Progenitor cell of endocrine pancreas (in vitro differentiated cells): ENCODE results near the gene MVB12B. TPM values are rescaled to one million over a fixed set of nuclear protein-coding genes. Genes with fewer than 3 reads are reported as not detected.

Experiments
- DNase-seq: peaks from one replicate; pipeline ENCODE4 v3.0.0; 2021; ENCODE audit warnings: low spot score; ENCODE audit not compliant: unreplicated experiment
- H3K27ac Mint-ChIP-seq: 2 replicates; pipeline ENCODE4 v1.8.0; 2021; ENCODE audit warnings: mild to moderate bottlenecking, moderate library complexity, mixed read lengths
- H3K27me3 Mint-ChIP-seq: 2 replicates; pipeline ENCODE4 v1.8.0; 2021; ENCODE audit warnings: mixed read lengths
- H3K36me3 Mint-ChIP-seq: 2 replicates; pipeline ENCODE4 v1.8.0; 2022; ENCODE audit warnings: mixed read lengths; ENCODE audit not compliant: insufficient read depth
- H3K4me1 Mint-ChIP-seq: 2 replicates; pipeline ENCODE4 v1.8.0; 2021; ENCODE audit warnings: low read depth, mixed read lengths
- H3K4me3 Mint-ChIP-seq: 2 replicates; pipeline ENCODE4 v1.8.0; 2021; ENCODE audit warnings: low read depth, mild to moderate bottlenecking, moderate library complexity, mixed read lengths
- H3K9me3 Mint-ChIP-seq: 2 replicates; pipeline ENCODE4 v1.8.0; 2021; ENCODE audit warnings: low read depth, mixed read lengths
- total RNA-seq: library from RNA; stranded (reverse); gene quantifications from 2 replicates; pipeline ENCODE4 v1.2.1, GENCODE V29; 2021
- TF ChIP-seq, protein P1 (sequence below): fragments of 200-600 bp; sonication (generic); IDR thresholded peaks from one replicate; pipeline ENCODE4 v1.5.0; 2021; ENCODE audit warnings: antibody characterized with exemption, mild to moderate bottlenecking; ENCODE audit not compliant: unreplicated experiment

MVB12B gene
- total RNA-seq, 1 donor from 2014 or later = 34.6 TPM

DNA sequence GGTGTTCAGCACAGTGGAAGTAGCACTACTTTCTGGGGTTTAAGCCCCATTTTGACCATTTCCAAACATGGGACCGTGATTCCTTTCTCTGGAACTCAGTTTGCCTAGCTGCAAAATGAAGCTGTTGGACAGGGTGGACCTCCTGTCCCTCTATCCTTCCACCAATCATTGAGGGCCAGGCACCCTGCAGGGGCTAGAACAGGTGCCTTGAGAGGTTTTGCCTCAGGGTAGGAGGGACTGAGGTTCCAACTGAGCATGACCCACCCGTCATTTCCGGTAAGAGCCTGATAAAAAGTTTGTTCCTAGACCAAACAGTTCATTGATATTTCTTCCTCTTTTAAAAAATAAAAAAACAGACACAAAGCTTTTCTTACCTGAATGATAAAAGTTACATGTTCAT lies 116.5 kb downstream of the MVB12B start:
- Mint-ChIP-seq H3K9me3 (no peaks in the 10 kb centered on the region), H3K27me3 (no peaks in the 10 kb centered on the region), H3K4me1 (no peaks in the 10 kb centered on the region), H3K27ac (no peak overlapping the region), H3K36me3 (peaks cover 6% of the 10 kb centered on the region), H3K4me3 (no peak overlapping the region)
- no peak for DNase-seq
- TF ChIP-seq, protein P1, sequence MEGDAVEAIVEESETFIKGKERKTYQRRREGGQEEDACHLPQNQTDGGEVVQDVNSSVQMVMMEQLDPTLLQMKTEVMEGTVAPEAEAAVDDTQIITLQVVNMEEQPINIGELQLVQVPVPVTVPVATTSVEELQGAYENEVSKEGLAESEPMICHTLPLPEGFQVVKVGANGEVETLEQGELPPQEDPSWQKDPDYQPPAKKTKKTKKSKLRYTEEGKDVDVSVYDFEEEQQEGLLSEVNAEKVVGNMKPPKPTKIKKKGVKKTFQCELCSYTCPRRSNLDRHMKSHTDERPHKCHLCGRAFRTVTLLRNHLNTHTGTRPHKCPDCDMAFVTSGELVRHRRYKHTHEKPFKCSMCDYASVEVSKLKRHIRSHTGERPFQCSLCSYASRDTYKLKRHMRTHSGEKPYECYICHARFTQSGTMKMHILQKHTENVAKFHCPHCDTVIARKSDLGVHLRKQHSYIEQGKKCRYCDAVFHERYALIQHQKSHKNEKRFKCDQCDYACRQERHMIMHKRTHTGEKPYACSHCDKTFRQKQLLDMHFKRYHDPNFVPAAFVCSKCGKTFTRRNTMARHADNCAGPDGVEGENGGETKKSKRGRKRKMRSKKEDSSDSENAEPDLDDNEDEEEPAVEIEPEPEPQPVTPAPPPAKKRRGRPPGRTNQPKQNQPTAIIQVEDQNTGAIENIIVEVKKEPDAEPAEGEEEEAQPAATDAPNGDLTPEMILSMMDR = no peak

DNA sequence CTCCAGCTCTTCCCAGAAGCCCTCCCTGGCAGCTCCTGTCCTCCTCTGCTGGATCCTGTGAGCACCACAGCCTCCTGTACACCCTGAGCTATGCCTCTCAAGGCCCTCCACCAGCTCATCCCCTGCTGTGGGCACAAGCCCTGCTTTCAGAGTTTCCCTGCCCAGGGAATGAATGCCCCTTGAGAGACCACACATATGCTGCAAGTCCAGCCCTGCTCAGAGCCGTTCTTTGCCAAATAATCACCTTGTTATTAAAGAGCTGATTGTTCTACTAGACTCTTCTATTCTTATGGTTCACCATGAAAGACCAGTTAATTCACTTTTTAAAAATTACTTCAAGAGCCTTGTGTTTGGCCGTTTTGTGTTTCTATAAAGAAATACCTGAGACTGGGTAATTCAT lies 121.5 kb downstream of the MVB12B start:
- TF ChIP-seq, protein P1 = no peak
- DNase-seq = no peak
- no peaks in the 10 kb centered on the region for H3K9me3 Mint-ChIP-seq
- no peaks in the 10 kb centered on the region for H3K27me3 Mint-ChIP-seq
- H3K4me1 Mint-ChIP-seq = peaks cover 6% of the 10 kb centered on the region
- no peak overlapping the region for H3K4me3 Mint-ChIP-seq
- peaks cover 8% of the 10 kb centered on the region for H3K36me3 Mint-ChIP-seq
- no peak overlapping the region for H3K27ac Mint-ChIP-seq

DNA sequence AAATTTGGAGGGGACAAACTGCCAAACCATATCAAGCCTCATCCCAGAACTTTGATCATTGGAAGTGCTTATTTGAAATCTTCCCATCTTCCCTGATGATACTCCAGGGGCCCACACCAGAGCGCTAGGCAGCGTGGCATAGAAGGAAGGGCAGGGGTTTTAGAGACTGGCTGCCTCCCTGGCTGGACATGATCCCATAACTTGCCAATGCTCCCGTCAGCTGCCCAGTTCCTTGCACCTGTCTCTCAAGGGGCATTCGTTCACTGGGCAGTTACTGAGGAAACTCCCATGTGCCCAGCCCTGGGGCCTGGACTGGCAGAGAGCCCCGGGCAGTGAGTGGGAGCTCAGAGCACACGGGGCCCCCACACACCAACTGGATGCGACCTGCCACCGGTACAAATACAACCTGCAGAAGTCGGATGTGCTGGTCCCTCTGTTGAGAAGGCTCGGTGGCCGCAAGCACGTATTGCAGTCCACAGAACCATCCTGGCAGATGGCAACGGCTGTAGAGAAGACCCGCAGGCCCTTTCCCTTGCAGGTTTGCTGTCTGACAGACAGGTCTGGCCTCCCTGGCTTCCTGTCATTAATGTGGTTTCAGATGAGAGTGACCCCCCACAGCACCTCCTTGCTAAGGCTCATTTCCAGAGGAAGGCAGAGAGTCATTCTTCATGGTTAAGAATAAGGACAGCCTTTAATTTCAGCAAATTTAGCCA lies 122.4 kb downstream of the MVB12B start:
- DNase-seq = no peak
- no peaks in the 10 kb centered on the region for H3K9me3 Mint-ChIP-seq
- H3K27me3 Mint-ChIP-seq = no peaks in the 10 kb centered on the region
- no peak overlapping the region for H3K27ac Mint-ChIP-seq
- peaks cover 6% of the 10 kb centered on the region for H3K4me1 Mint-ChIP-seq
- TF ChIP-seq, protein P1 = no peak
- no peak overlapping the region for H3K4me3 Mint-ChIP-seq
- H3K36me3 Mint-ChIP-seq = peaks cover 8% of the 10 kb centered on the region

DNA sequence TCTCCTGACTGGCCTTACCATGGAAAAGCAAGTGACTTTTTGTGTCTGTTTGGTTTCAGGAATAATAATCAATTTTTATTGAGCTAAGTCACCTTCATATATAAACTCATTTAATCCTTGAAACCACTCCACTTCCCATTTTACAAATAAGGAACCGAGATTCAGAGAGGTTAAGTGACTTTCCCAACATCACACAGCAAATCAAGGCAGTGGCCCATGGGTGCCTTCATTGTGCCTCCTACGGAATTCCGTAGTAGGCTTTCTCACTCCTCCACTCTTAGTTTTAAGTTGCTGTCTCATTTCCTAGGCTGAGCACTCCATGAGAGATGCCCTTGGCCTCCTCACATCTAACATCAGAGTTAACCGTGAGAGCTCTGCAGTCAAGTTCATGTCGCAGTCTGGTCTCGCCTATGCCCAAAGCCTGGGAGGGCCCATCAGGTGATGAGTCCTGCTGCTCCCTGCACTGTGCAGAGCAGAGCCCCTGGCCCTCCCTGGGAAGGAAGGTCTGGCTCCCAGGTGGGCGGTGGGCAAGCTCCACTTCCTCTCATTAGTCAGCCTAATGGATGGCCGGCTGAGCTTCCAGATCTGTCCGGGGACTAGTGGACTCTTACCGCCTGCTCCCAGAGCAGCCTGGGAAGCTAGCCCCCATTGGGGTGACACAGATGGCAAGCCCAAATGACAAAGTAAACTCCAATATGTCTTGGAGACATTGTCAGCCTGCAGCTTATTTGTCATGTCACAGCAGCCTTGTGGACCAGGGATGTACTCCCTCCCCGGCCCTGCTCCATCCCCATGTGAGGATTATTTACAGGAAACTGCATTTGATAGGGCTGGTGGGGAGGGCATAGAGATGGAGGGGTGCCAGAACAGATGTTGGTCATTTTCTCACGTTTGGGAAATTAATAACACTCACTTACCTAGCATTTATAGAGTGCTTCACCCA lies 123.4 kb downstream of the MVB12B start:
- no peaks in the 10 kb centered on the region for H3K27me3 Mint-ChIP-seq
- H3K4me3 Mint-ChIP-seq = no peak overlapping the region

More for the DNA sequence above, 123.4 kb downstream of the MVB12B start:
- H3K36me3 Mint-ChIP-seq = peaks cover 11% of the 10 kb centered on the region
- H3K9me3 Mint-ChIP-seq = no peaks in the 10 kb centered on the region
- no peak for DNase-seq
- H3K4me1 Mint-ChIP-seq = peaks cover 12% of the 10 kb centered on the region
- peak overlapping the region; percentile 37 for H3K27ac Mint-ChIP-seq
- TF ChIP-seq, protein P1 = no peak
